NCI-H1092 (cell line): Measurements from ENCODE around the gene NRCAM.
"Not testable (repeated sequence)": the region's sequence is repeated elsewhere in the genome, so short reads cannot be mapped to it uniquely, and the experiment has no call there.

Experiments used
- DNase-seq: peaks from one replicate; lab custom pipeline; 2025; lab: John Stamatoyannopoulos, UW

NRCAM gene

GRCh38 chr7:108395426-108395825 lies 60.8 kb downstream of the NRCAM start:
- DNase-seq = no peak

GRCh38 chr7:108393097-108393496 lies 63.1 kb downstream of the NRCAM start:
- DNase-seq = not testable (repeated sequence)

GRCh38 chr7:108387686-108388085 lies 68.5 kb downstream of the NRCAM start:
- not testable (repeated sequence) for DNase-seq

- peak; percentile 15 for DNase-seq
These were observed 70.3 kb downstream of the NRCAM start for GRCh38 chr7:108385834-108386422.

GRCh38 chr7:108384716-108385483 lies 71.3 kb downstream of the NRCAM start:
- DNase-seq = no peak

GRCh38 chr7:108382932-108383331 lies 73.3 kb downstream of the NRCAM start:
- DNase-seq = no peak

GRCh38 chr7:108380517-108380916 lies 75.7 kb downstream of the NRCAM start:
- DNase-seq = no peak

- no peak for DNase-seq
These were observed 80.0 kb downstream of the NRCAM start for GRCh38 chr7:108376206-108376605.

- no peak for DNase-seq
These were observed 80.6 kb downstream of the NRCAM start for GRCh38 chr7:108375668-108376067.

GRCh38 chr7:108374899-108375298 lies 81.3 kb downstream of the NRCAM start:
- DNase-seq = no peak

GRCh38 chr7:108372618-108373017 lies 83.6 kb downstream of the NRCAM start:
- no peak for DNase-seq

- DNase-seq = no peak
These were observed 85.6 kb downstream of the NRCAM start for GRCh38 chr7:108370616-108371015.

GRCh38 chr7:108368466-108368865 lies 87.8 kb downstream of the NRCAM start:
- DNase-seq = no peak

- no peak for DNase-seq
These were observed 88.3 kb downstream of the NRCAM start for GRCh38 chr7:108367946-108368345.

GRCh38 chr7:108367314-108367713 lies 88.9 kb downstream of the NRCAM start:
- no peak for DNase-seq

- DNase-seq = no peak
These were observed 92.6 kb downstream of the NRCAM start for GRCh38 chr7:108363659-108364058.

GRCh38 chr7:108360058-108360800 lies 96.0 kb downstream of the NRCAM start:
- no peak for DNase-seq

GRCh38 chr7:108358553-108358952 lies 97.7 kb downstream of the NRCAM start:
- DNase-seq = peak; percentile 79

GRCh38 chr7:108351729-108352131 lies 104.5 kb downstream of the NRCAM start:
- peak; percentile 55 for DNase-seq

GRCh38 chr7:108348913-108349312 lies 107.3 kb downstream of the NRCAM start:
- no peak for DNase-seq

- no peak for DNase-seq
These were observed 108.6 kb downstream of the NRCAM start for GRCh38 chr7:108347616-108348015.

- peak; percentile 30 for DNase-seq
These were observed 110.4 kb downstream of the NRCAM start for GRCh38 chr7:108345710-108346336.
